ENCODE measurements around the gene NAB1. TPM values are rescaled to one million over a fixed set of nuclear protein-coding genes. Genes with fewer than 3 reads are reported as not detected.
"Not testable (repeated sequence)": the region's sequence is repeated elsewhere in the genome, so short reads cannot be mapped to it uniquely, and the experiment has no call there.

NAB1 gene
- total RNA-seq, 4 donors from 2014 or later = 63.3 to 84.3 (median 70.6) TPM

DNA sequence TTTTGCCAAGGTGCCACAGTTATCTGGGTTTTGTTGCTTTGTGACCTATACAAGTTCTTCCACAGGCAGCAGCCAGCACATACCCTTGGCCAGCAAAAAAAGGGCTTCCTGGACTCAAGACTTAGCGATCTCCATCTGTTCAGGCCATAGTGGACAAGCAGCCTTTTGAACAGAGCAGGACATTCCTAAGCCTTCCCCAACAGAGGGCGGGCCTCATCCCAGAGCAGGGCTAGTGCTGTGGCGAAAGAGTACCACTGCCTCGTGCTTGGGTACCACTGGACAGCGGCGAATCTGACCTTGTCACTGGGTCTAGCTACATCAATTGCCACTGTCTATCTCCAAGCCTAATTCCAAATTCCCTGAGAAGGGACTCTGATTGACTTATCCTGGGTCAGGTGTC lies 56.4 kb downstream of the NAB1 start:
- Histone ChIP-seq H3K27me3 (no peaks in the 10 kb centered on the region), H3K36me3 (no peaks in the 10 kb centered on the region), H3K27ac (no peak overlapping the region), H3K4me3 (no peak overlapping the region), H3K9me3 (no peaks in the 10 kb centered on the region), H3K4me1 (no peaks in the 10 kb centered on the region)
- no peak for TF ChIP-seq POLR2A (IDR thresholded peaks at IDR 0.05)
- no peak for TF ChIP-seq EP300 (IDR thresholded peaks at IDR 0.05)
- TF ChIP-seq, protein P1, sequence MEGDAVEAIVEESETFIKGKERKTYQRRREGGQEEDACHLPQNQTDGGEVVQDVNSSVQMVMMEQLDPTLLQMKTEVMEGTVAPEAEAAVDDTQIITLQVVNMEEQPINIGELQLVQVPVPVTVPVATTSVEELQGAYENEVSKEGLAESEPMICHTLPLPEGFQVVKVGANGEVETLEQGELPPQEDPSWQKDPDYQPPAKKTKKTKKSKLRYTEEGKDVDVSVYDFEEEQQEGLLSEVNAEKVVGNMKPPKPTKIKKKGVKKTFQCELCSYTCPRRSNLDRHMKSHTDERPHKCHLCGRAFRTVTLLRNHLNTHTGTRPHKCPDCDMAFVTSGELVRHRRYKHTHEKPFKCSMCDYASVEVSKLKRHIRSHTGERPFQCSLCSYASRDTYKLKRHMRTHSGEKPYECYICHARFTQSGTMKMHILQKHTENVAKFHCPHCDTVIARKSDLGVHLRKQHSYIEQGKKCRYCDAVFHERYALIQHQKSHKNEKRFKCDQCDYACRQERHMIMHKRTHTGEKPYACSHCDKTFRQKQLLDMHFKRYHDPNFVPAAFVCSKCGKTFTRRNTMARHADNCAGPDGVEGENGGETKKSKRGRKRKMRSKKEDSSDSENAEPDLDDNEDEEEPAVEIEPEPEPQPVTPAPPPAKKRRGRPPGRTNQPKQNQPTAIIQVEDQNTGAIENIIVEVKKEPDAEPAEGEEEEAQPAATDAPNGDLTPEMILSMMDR (IDR thresholded peaks at IDR 0.05) = no peak
- WGBS, 2 donors = 94 to 96% methylated on average over 6 of the region's 6 CpGs
- no peak for DNase-seq (ENCODE audit: low spot score in 2 of 2)

DNA sequence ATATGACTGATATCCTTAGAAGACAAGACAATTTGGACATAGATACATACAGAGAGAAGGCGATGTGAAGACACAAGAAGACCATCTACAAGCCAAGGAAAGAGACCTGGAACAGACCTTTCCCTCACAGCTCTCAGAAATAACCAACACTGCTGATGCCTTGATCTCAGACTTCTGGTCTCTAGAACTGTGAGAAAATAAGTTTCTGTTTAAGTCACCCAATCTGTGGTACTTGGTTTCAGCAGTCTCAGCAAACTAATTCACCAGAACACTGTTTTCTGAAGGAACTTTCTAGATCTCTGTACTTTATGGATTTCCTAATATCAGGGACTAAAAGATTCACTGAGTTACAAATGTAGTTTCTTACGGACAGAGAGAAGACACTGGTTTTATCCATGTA lies 58.8 kb downstream of the NAB1 start:
- Histone ChIP-seq H3K36me3 (no peaks in the 10 kb centered on the region), H3K4me1 (no peaks in the 10 kb centered on the region), H3K4me3 (no peak overlapping the region), H3K27me3 (no peaks in the 10 kb centered on the region), H3K27ac (no peak overlapping the region), H3K9me3 (no peaks in the 10 kb centered on the region)
- no peak for DNase-seq (ENCODE audit: low spot score in 2 of 2)
- no peak for TF ChIP-seq EP300 (IDR thresholded peaks at IDR 0.05)
- no peak for TF ChIP-seq POLR2A (IDR thresholded peaks at IDR 0.05)
- TF ChIP-seq, protein P1 (IDR thresholded peaks at IDR 0.05) = no peak
- 94 to 96% methylated on average over 2 of the region's 2 CpGs for WGBS, 2 donors

DNA sequence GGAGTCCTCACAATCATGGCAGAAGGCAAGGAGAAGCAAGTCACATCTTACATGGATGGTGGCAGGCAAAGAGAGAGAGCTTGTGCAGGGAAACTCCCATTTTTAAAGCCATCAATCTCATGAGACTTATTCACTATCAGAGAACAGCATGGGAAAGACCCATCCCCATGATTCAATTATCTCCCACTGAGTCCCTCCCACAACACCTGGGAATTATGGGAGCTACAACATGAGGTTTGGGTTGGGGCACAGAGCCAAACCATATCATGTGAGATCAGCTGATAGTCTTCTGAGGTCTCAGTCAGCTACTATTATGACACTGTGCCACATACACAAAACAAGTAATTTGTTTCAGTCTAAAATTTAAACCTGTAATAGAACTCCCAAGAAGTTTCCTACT lies 59.8 kb downstream of the NAB1 start:
- H3K4me1 ChIP-seq; H3K36me3 ChIP-seq; H3K4me3 ChIP-seq; DNase-seq (ENCODE audit: low spot score in 2 of 2); H3K27me3 ChIP-seq; H3K9me3 ChIP-seq; H3K27ac ChIP-seq: not testable (repeated sequence)

DNA sequence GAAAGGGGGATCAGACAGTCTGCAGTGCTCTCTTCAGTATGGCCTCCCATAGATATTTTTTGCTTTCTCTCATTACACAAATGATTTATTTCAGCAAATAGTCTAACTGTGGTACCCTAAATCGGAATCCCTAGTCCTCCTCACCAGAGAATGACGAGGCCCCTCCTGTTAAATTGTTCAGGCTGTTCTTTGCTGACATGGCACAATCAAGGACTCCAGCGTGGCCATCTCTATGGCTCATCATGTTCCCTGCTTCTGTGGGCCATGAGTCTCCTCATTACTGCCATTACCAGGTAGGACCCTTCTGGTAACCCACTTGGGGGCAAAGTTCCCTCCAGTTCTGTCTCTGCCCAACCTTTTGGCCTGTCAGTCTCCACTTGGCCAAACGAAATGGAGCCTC lies 62.2 kb downstream of the NAB1 start:
- WGBS, 2 donors = 86 to 88% methylated on average over 4 of the region's 4 CpGs
- no peak for DNase-seq (ENCODE audit: low spot score in 2 of 2)
- no peak overlapping the region for H3K27ac ChIP-seq
- H3K36me3 ChIP-seq = no peaks in the 10 kb centered on the region
- no peaks in the 10 kb centered on the region for H3K4me1 ChIP-seq
- no peaks in the 10 kb centered on the region for H3K9me3 ChIP-seq
- no peak overlapping the region for H3K4me3 ChIP-seq
- TF ChIP-seq POLR2A (IDR thresholded peaks at IDR 0.05) (no peak), EP300 (IDR thresholded peaks at IDR 0.05) (no peak)
- TF ChIP-seq, protein P1 (IDR thresholded peaks at IDR 0.05) = no peak
- H3K27me3 ChIP-seq = no peaks in the 10 kb centered on the region

DNA sequence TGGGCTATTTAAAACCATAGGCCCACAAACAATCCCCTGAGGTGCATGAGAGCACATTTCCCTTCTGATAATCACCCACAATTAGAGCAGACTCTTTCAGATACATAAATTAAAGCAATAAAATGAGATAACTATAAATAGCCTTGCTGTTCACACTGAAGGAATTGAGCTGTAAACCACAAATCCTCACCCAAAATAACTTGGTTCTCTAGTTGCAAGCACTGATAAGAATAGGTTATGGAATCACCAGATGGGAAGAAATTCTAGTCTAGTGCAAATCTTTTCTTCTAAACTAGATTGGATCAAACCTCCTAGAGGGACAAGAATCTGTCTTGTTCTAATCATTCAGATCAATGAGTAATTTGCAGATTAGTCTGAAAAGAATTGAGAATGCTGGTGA lies 64.6 kb downstream of the NAB1 start:
- H3K36me3 ChIP-seq = no peaks in the 10 kb centered on the region
- no peak overlapping the region for H3K27ac ChIP-seq
- no peak overlapping the region for H3K4me3 ChIP-seq
- no peak for DNase-seq (ENCODE audit: low spot score in 2 of 2)
- H3K4me1 ChIP-seq = no peaks in the 10 kb centered on the region
- no peaks in the 10 kb centered on the region for H3K27me3 ChIP-seq
- TF ChIP-seq EP300 (IDR thresholded peaks at IDR 0.05) (no peak), POLR2A (IDR thresholded peaks at IDR 0.05) (no peak)
- TF ChIP-seq, protein P1 (IDR thresholded peaks at IDR 0.05) = no peak
- H3K9me3 ChIP-seq = no peaks in the 10 kb centered on the region

DNA sequence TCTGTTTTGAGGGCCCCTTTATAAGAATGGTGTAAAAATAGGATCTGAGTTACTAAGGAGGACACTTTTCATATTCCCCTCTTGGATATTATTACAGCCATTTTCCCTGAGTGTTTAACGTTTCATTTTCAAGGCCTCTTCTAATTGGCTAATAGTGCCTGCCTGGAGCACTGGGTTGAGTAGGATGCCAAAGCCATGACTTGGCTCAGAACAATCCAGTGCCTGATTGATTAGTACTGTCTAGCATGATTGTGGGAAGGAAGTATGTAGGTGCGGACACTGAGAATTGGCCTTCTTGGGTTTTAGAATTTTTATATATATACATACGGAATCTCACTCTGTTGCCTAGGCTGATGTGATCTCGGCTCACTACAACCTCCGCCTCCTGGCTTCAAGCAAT lies 66.1 kb downstream of the NAB1 start:
- DNase-seq (ENCODE audit: low spot score in 2 of 2) = no peak
- no peaks in the 10 kb centered on the region for H3K9me3 ChIP-seq
- no peaks in the 10 kb centered on the region for H3K27me3 ChIP-seq
- H3K36me3 ChIP-seq = no peaks in the 10 kb centered on the region
- no peaks in the 10 kb centered on the region for H3K4me1 ChIP-seq
- H3K27ac ChIP-seq = no peak overlapping the region
- WGBS, 2 donors = 86 to 91% methylated on average over 5 of the region's 5 CpGs
- TF ChIP-seq, protein P1 (IDR thresholded peaks at IDR 0.05) = no peak
- TF ChIP-seq POLR2A (IDR thresholded peaks at IDR 0.05) (no peak), EP300 (IDR thresholded peaks at IDR 0.05) (no peak)
- H3K4me3 ChIP-seq = no peak overlapping the region

Measured in tibial nerve (tissue), 4 donors.